ENCODE results near the gene CCDC57.

Gene CCDC57

DNA sequence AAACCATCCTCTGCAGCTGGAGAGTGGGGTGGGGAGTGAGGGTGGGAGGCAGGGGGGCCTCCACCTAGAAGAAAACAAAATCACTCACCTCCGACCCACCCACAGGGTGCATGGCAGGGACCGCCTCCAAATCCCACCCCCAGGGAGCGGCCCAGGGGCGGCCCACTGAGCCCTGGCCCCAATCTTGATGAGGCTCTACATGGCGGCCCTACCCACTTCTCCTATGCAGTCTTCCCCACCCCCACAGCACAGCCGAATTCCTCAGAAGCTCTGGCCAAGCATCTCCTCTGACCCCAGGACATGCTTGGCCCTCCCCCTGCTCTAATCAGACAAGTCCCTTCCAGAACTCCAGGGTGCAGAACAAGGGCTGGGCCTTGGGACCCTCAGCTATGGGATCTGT, 96.4 kb downstream of the CCDC57 start:
- DNase-seq (ENCODE audit: low read depth): no peak
- H3K4me3 ChIP-seq (ENCODE audit: low read length): no peak overlapping the region
- TF ChIP-seq, protein P1, sequence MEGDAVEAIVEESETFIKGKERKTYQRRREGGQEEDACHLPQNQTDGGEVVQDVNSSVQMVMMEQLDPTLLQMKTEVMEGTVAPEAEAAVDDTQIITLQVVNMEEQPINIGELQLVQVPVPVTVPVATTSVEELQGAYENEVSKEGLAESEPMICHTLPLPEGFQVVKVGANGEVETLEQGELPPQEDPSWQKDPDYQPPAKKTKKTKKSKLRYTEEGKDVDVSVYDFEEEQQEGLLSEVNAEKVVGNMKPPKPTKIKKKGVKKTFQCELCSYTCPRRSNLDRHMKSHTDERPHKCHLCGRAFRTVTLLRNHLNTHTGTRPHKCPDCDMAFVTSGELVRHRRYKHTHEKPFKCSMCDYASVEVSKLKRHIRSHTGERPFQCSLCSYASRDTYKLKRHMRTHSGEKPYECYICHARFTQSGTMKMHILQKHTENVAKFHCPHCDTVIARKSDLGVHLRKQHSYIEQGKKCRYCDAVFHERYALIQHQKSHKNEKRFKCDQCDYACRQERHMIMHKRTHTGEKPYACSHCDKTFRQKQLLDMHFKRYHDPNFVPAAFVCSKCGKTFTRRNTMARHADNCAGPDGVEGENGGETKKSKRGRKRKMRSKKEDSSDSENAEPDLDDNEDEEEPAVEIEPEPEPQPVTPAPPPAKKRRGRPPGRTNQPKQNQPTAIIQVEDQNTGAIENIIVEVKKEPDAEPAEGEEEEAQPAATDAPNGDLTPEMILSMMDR (IDR thresholded peaks at IDR 0.05; ENCODE audit: insufficient read depth, low read depth, low read length, missing control alignments): no peak

DNA sequence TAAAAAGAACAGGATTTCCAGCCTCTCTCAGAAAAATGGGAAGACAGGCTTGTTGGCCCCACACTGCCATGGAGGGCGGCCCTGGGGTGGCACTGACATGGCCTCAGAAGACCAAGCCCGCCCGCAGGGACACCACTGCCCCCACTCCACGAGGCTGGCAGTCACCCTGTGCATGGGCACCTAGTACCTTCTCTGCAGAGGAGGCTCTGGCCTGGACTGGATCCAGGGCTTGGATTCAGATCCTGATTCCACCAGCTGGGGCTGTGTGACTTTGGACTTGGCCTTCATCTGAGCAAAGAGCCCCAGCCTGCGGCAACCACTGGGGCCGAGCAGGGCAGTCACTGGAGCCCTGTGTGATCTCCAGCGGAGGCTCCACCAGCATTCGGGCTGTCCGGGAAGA, 97.8 kb downstream of the CCDC57 start:
- DNase-seq (ENCODE audit: low read depth): no peak
- TF ChIP-seq, protein P1 (IDR thresholded peaks at IDR 0.05; ENCODE audit: insufficient read depth, low read depth, low read length, missing control alignments): no peak
- H3K4me3 ChIP-seq (ENCODE audit: low read length): no peak overlapping the region

DNA sequence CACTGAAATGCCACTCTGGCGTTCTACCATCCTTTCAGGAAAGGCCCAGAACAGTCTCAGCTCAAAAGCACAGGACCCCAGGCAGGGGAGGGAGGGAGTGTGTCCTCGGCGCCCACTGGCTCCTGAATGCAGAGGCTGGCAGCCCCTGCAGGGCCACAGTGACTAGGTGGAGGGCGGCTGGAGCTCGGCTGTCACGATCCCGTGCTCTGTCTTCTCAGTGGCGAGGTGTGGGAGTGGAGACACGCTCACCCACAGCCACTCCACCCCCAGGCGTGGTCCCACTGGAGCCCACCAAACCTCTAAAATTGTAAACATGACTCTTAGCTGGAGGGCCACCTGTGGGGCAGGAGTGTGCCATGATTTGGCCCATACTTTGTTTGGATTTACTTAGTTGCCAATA, 98.2 kb downstream of the CCDC57 start:
- TF ChIP-seq, protein P1 (IDR thresholded peaks at IDR 0.05; ENCODE audit: insufficient read depth, low read depth, low read length, missing control alignments): no peak
- no peak overlapping the region for H3K4me3 ChIP-seq (ENCODE audit: low read length)

DNA sequence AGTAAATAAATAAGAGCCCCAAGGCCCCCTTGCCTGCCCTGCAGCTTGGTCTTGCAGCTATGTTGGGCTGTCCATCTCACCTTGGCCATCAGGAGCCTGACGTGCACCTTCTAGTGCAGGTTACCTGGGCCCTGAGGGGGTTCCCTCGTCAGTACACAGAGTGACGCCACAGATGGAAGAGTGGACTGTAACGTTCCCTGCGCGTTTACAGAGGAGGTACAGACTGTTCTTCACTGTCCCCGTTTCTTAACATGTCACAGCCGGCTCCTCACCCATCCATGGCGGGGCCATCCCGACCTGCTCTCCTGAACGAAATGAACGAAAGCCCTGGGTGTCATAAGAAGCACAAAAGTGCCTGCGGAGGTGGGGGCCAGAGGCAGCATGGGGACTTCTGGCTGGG, 98.7 kb downstream of the CCDC57 start:
- no peak overlapping the region for H3K4me3 ChIP-seq (ENCODE audit: low read length)
- TF ChIP-seq, protein P1 (IDR thresholded peaks at IDR 0.05; ENCODE audit: insufficient read depth, low read depth, low read length, missing control alignments): no peak
- no peak for DNase-seq (ENCODE audit: low read depth)

More for the DNA sequence above, 98.2 kb downstream of the CCDC57 start:
- DNase-seq (ENCODE audit: low read depth): no peak

DNA sequence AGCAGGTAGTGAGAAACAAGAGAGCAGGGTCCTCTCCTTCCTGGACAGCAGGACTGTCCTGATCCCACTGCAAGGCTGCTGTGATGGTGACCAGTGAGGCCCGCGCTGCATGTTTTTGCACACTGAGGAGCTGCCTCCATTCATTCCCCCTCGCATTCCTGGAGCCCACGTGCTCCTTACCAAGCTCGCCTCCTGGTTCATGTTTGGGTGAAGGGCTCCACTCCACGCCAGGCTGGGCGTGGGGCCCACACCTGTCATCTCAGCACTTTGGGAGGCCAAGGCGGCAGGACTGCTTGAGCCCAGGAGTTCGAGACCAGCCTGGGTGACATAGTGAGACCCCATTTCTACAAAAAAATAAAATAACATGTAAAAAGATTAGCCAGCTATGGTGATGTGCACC, 99.2 kb downstream of the CCDC57 start:
- no peak for DNase-seq (ENCODE audit: low read depth)
- TF ChIP-seq, protein P1 (IDR thresholded peaks at IDR 0.05; ENCODE audit: insufficient read depth, low read depth, low read length, missing control alignments): no peak

DNA sequence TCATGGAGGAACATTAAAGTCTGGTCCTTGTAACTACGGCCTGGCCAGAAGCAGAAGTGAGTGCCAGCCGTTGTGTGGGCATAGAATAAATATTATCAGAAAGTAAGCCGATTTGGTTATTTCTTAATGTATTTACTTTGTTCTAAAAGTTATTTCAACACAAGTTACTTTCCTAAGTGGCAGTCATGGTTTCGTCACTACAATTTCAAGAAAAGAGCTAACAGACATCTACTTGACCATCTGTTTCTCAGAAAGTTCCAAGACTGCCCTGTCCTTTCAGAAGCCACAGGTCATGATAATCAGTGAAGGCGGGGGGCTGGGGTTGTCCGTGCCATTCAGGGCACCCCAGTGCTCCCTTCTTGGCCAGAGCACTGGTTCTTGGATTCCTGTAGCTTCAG, 99.7 kb downstream of the CCDC57 start:
- no peak for DNase-seq (ENCODE audit: low read depth)
- TF ChIP-seq, protein P1 (IDR thresholded peaks at IDR 0.05; ENCODE audit: insufficient read depth, low read depth, low read length, missing control alignments): no peak
- H3K4me3 ChIP-seq (ENCODE audit: low read length): no peak overlapping the region

More for the DNA sequence above, 99.2 kb downstream of the CCDC57 start:
- H3K4me3 ChIP-seq (ENCODE audit: low read length): no peak overlapping the region

DNA sequence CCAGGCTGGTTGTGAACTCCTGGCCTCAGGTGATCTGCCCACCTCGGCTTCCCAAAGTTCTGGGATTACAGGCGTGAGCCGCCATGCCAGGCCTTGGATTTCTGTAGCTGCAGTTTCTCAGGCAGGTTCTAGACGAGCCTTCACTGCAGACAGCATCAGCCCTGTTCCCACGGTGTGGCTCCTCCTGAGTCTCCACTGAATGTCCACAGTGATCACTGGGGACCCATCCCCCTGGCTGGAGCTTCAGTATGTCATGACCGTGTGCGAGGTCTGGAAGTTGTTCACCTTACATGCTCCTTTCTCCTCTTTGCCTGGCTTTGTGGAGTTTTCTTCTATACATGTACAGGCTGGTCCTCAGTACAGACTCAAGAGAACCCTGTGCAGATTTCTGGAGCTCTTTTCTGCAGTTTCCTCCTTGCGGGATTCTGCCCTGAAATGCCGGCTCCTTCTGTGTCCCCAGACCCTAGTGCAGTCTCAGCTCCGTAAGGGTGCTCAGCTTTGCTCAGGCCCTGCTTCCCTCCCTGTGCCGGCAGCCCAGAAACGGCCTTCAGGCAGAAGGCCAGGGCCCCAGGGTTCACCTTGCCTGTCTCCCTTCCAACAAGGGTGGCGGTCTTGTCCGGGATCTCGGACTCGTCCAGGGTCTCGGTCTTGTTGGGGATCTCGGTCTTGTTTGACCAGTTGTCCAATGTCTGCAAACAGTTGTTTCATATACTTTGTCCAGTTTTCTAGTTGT, 100.3 kb downstream of the CCDC57 start:
- TF ChIP-seq, protein P1 (IDR thresholded peaks at IDR 0.05; ENCODE audit: insufficient read depth, low read depth, low read length, missing control alignments): no peak
- H3K4me3 ChIP-seq (ENCODE audit: low read length): no peak overlapping the region
- no peak for DNase-seq (ENCODE audit: low read depth)

All from epithelial cell of esophagus (primary cell).